CD4-positive, CD25-positive, alpha-beta regulatory T cell (primary cell): Measurements from ENCODE around the gene FOXP2. TPM values are rescaled to one million over a fixed set of nuclear protein-coding genes. Genes with fewer than 3 reads are reported as not detected.
"Not testable (repeated sequence)": the region's sequence is repeated elsewhere in the genome, so short reads cannot be mapped to it uniquely, and the experiment has no call there.

Source experiments
- ATAC-seq, 2 donors: fragments of 150-1000 bp; cut with Tn5 transposase; one replicate each; pipeline ENCODE4 v1.10.0; 2021; ENCODE audit warnings: low read depth in 2 of 2, moderate number of reproducible peaks in 2 of 2, moderate library complexity in 1 of 2
- DNase-seq, 3 donors: peaks; one replicate each; pipeline versions ENCODE4 v3.0.0 to v3.0.0-alpha.2; 2012 to 2022; ENCODE audit warnings: mixed read lengths in 1 of 3
- H3K27ac ChIP-seq: one replicate; pipeline ENCODE4 v1.7.0; 2013; ENCODE audit warnings: mild to moderate bottlenecking, low read length; ENCODE audit not compliant: insufficient read depth, poor library complexity, severe bottlenecking
- H3K27me3 ChIP-seq: one replicate; pipeline ENCODE4 v1.7.0; 2013; ENCODE audit warnings: low read length; ENCODE audit not compliant: control insufficient read depth, insufficient read depth
- H3K36me3 ChIP-seq: one replicate; pipeline ENCODE4 v1.7.0; 2013; ENCODE audit warnings: mild to moderate bottlenecking, low read length, moderate library complexity; ENCODE audit not compliant: control insufficient read depth, insufficient read depth
- H3K4me1 ChIP-seq: 2 replicates; pipeline ENCODE4 v1.7.0; 2013; ENCODE audit warnings: mild to moderate bottlenecking, low read length; ENCODE audit not compliant: insufficient read depth, control insufficient read depth, poor library complexity, severe bottlenecking
- H3K4me3 ChIP-seq: one replicate; pipeline ENCODE4 v1.7.0; 2013; ENCODE audit warnings: low read depth, mild to moderate bottlenecking, low read length, moderate library complexity
- H3K9me3 ChIP-seq, 2 experiments: 1 replicate in 1 of 2; 2 replicates in 1 of 2; pipeline ENCODE4 v1.7.0; 2013; ENCODE audit warnings: low read length in 2 of 2, mild to moderate bottlenecking in 1 of 2, moderate library complexity in 1 of 2; ENCODE audit not compliant: control insufficient read depth in 2 of 2
- H3K27ac Mint-ChIP-seq, 3 donors: one replicate each; pipeline ENCODE4 v1.8.0; 2020 to 2022; ENCODE audit warnings: mild to moderate bottlenecking in 3 of 3, mixed read lengths in 3 of 3, moderate library complexity in 2 of 3
- H3K27me3 Mint-ChIP-seq: one replicate; pipeline ENCODE4 v1.8.0; 2022; ENCODE audit warnings: mild to moderate bottlenecking, mixed read lengths
- H3K36me3 Mint-ChIP-seq: one replicate; pipeline ENCODE4 v1.8.0; 2020; ENCODE audit warnings: mixed read lengths
- H3K4me1 Mint-ChIP-seq, 4 donors: one replicate each; pipeline ENCODE4 v1.8.0; 2020 to 2022; ENCODE audit warnings: mixed read lengths in 4 of 4, mild to moderate bottlenecking in 1 of 4
- H3K4me3 Mint-ChIP-seq, 4 donors: one replicate each; pipeline ENCODE4 v1.8.0; 2020 to 2022; ENCODE audit warnings: mild to moderate bottlenecking in 4 of 4, mixed read lengths in 4 of 4, moderate library complexity in 3 of 4
- H3K9me3 Mint-ChIP-seq, 7 donors: one replicate each; pipeline ENCODE4 v1.8.0; 2020 to 2022; ENCODE audit warnings: mixed read lengths in 7 of 7, mild to moderate bottlenecking in 3 of 7, moderate library complexity in 2 of 7
- polyA plus RNA-seq, 4 donors: library from polyadenylated mRNA; unstranded; fragments of 300-500 nt; fragmentation: Illumina TruSeq; gene quantifications; one replicate each; pipeline ENCODE4 v1.2.3, GENCODE V29; 2021
- total RNA-seq: library from RNA; stranded (reverse); gene quantifications from one replicate; pipeline ENCODE4 v1.2.3, GENCODE V29; 2022

Gene FOXP2
- total and polyA plus RNA-seq, 5 donors from 2014 or later, result not detected

GRCh38 chr7:114606100-114606499 lies 191.5 kb downstream of the FOXP2 start:
- no peaks in the 10 kb centered on the region for H3K27me3 Mint-ChIP-seq

GRCh38 chr7:114608822-114609221 lies 194.2 kb downstream of the FOXP2 start:
- not testable (repeated sequence) for H3K36me3 ChIP-seq, DNase-seq, H3K27me3 ChIP-seq, H3K9me3 ChIP-seq, H3K4me3 ChIP-seq, ATAC-seq, H3K27me3 Mint-ChIP-seq, H3K27ac ChIP-seq, H3K36me3 Mint-ChIP-seq, H3K4me1 ChIP-seq, H3K4me3 Mint-ChIP-seq, H3K27ac Mint-ChIP-seq, H3K4me1 Mint-ChIP-seq, H3K9me3 Mint-ChIP-seq

More at GRCh38 chr7:114606100-114606499, 191.5 kb downstream of the FOXP2 start:
- Histone ChIP-seq H3K9me3 (no peaks in the 10 kb centered on the region), H3K36me3 (no peaks in the 10 kb centered on the region), H3K27ac (no peak overlapping the region), H3K4me3 (no peak overlapping the region), H3K4me1 (no peaks in the 10 kb centered on the region), H3K27me3 (no peaks in the 10 kb centered on the region)
- no peak for ATAC-seq
- DNase-seq, result no peak
- Mint-ChIP-seq H3K36me3 (no peaks in the 10 kb centered on the region), H3K4me3 (no peak overlapping the region), H3K27ac (no peak overlapping the region), H3K4me1 (peaks cover 0 to 5% (median 0%) of the 10 kb centered on the region in 4 donors), H3K9me3 (peaks cover 0 to 3% (median 0%) of the 10 kb centered on the region in 7 donors)

GRCh38 chr7:114620208-114620607 lies 205.6 kb downstream of the FOXP2 start:
- H3K27ac Mint-ChIP-seq, result no peak overlapping the region
- no peaks in the 10 kb centered on the region for H3K4me1 Mint-ChIP-seq
- H3K27me3 Mint-ChIP-seq, result peaks cover 5% of the 10 kb centered on the region
- Histone ChIP-seq H3K27ac (no peak overlapping the region), H3K4me3 (no peak overlapping the region), H3K4me1 (no peaks in the 10 kb centered on the region), H3K27me3 (no peaks in the 10 kb centered on the region), H3K9me3 (no peaks in the 10 kb centered on the region), H3K36me3 (no peaks in the 10 kb centered on the region)
- no peaks in the 10 kb centered on the region for H3K36me3 Mint-ChIP-seq
- DNase-seq (no peak), ATAC-seq (no peak)
- no peak overlapping the region for H3K4me3 Mint-ChIP-seq
- H3K9me3 Mint-ChIP-seq, result peaks cover 0 to 4% (median 0%) of the 10 kb centered on the region in 7 donors

GRCh38 chr7:114622221-114622620 lies 207.6 kb downstream of the FOXP2 start:
- Mint-ChIP-seq H3K27me3 (no peaks in the 10 kb centered on the region), H3K4me3 (no peak overlapping the region), H3K9me3 (peaks cover 0 to 3% (median 0%) of the 10 kb centered on the region in 7 donors), H3K27ac (no peak overlapping the region), H3K36me3 (no peaks in the 10 kb centered on the region), H3K4me1 (no peaks in the 10 kb centered on the region)
- Histone ChIP-seq H3K4me1 (no peaks in the 10 kb centered on the region), H3K36me3 (no peaks in the 10 kb centered on the region), H3K27me3 (no peaks in the 10 kb centered on the region), H3K9me3 (no peaks in the 10 kb centered on the region), H3K27ac (no peak overlapping the region), H3K4me3 (no peak overlapping the region)
- no peak for DNase-seq
- ATAC-seq, result no peak

- Histone ChIP-seq H3K4me1 (no peaks in the 10 kb centered on the region), H3K27me3 (no peaks in the 10 kb centered on the region), H3K27ac (no peak overlapping the region), H3K36me3 (no peaks in the 10 kb centered on the region), H3K9me3 (no peaks in the 10 kb centered on the region), H3K4me3 (no peak overlapping the region)
- DNase-seq (no peak), ATAC-seq (no peak)
- H3K9me3 Mint-ChIP-seq, result no peaks in the 10 kb centered on the region
- H3K27ac Mint-ChIP-seq, result no peak overlapping the region
- H3K4me1 Mint-ChIP-seq, result no peaks in the 10 kb centered on the region
- no peaks in the 10 kb centered on the region for H3K27me3 Mint-ChIP-seq
- no peaks in the 10 kb centered on the region for H3K36me3 Mint-ChIP-seq
- no peak overlapping the region for H3K4me3 Mint-ChIP-seq
These were observed 208.5 kb downstream of the FOXP2 start for GRCh38 chr7:114623146-114623545.

GRCh38 chr7:114627231-114627630 lies 212.6 kb downstream of the FOXP2 start:
- no peaks in the 10 kb centered on the region for H3K4me1 ChIP-seq
- no peaks in the 10 kb centered on the region for H3K9me3 ChIP-seq
- Mint-ChIP-seq H3K36me3 (no peaks in the 10 kb centered on the region), H3K27me3 (no peaks in the 10 kb centered on the region), H3K4me3 (no peak overlapping the region), H3K4me1 (no peaks in the 10 kb centered on the region), H3K9me3 (no peaks in the 10 kb centered on the region), H3K27ac (no peak overlapping the region)
- H3K27ac ChIP-seq, result no peak overlapping the region
- DNase-seq (no peak), ATAC-seq (no peak)
- no peaks in the 10 kb centered on the region for H3K27me3 ChIP-seq
- H3K4me3 ChIP-seq, result no peak overlapping the region
- no peaks in the 10 kb centered on the region for H3K36me3 ChIP-seq

GRCh38 chr7:114628362-114628761 lies 213.7 kb downstream of the FOXP2 start:
- H3K36me3 ChIP-seq, result no peaks in the 10 kb centered on the region
- Mint-ChIP-seq H3K4me3 (no peak overlapping the region), H3K27me3 (no peaks in the 10 kb centered on the region), H3K36me3 (no peaks in the 10 kb centered on the region), H3K9me3 (no peaks in the 10 kb centered on the region), H3K27ac (no peak overlapping the region), H3K4me1 (no peaks in the 10 kb centered on the region)
- H3K9me3 ChIP-seq, result no peaks in the 10 kb centered on the region
- no peaks in the 10 kb centered on the region for H3K4me1 ChIP-seq
- H3K27ac ChIP-seq, result no peak overlapping the region
- no peak overlapping the region for H3K4me3 ChIP-seq
- no peaks in the 10 kb centered on the region for H3K27me3 ChIP-seq
- no peak for DNase-seq
- ATAC-seq, result no peak

- no peaks in the 10 kb centered on the region for H3K36me3 Mint-ChIP-seq
- H3K4me1 Mint-ChIP-seq, result no peaks in the 10 kb centered on the region
- Histone ChIP-seq H3K27me3 (no peaks in the 10 kb centered on the region), H3K9me3 (no peaks in the 10 kb centered on the region), H3K4me1 (no peaks in the 10 kb centered on the region), H3K27ac (no peak overlapping the region), H3K36me3 (no peaks in the 10 kb centered on the region), H3K4me3 (no peak overlapping the region)
- no peaks in the 10 kb centered on the region for H3K9me3 Mint-ChIP-seq
- H3K27me3 Mint-ChIP-seq, result no peaks in the 10 kb centered on the region
- DNase-seq (no peak), ATAC-seq (no peak)
- H3K27ac Mint-ChIP-seq, result no peak overlapping the region
- H3K4me3 Mint-ChIP-seq, result no peak overlapping the region
These were observed 215.1 kb downstream of the FOXP2 start for GRCh38 chr7:114629762-114630161.
